Endothelial cell of umbilical vein (primary cell): ENCODE results near the gene PFKFB1. TPM values are rescaled to one million over a fixed set of nuclear protein-coding genes. Genes with fewer than 3 reads are reported as not detected.

Experiments used
- BruUV-seq: library from RNA; stranded (reverse); fragments of 400-500 nt; replicated peaks from 2 replicates; lab custom pipeline; 2021; lab: Mats Ljungman, UMichigan
- CTCF ChIA-PET: fragments of 300-600, 350-600 bp; sonication (Branson Sonifier 250); formaldehyde crosslinking; loops from one replicate; lab custom pipeline; 2021; ENCODE audit warnings: antibody characterized with exemption, inconsistent platforms; lab: Charles Lee
- POLR2A ChIA-PET: fragments of 300-600, 350-600 bp; sonication (Branson Sonifier 250); formaldehyde crosslinking; loops from one replicate; lab custom pipeline; 2021; ENCODE audit warnings: antibody characterized with exemption, inconsistent platforms; lab: Charles Lee
- DNase-seq: peaks from one replicate; pipeline ENCODE4 v3.0.0-alpha.2; 2011; ENCODE audit warnings: low read depth, low spot score
- FAIRE-seq: peaks from 2 replicates; lab custom pipeline; 2011; peaks lifted over from hg19 to GRCh38; lab: Jason Lieb, UNC
- H2AFZ ChIP-seq: 2 replicates; pipeline ENCODE4 v1.6.0; 2012; ENCODE audit warnings: low read depth, low read length, control low read depth, inconsistent platforms
- H3K27ac ChIP-seq: 2 replicates; pipeline ENCODE4 v1.5.1; 2011; ENCODE audit warnings: low read depth, mild to moderate bottlenecking, control low read depth, low read length, moderate library complexity; ENCODE audit not compliant: insufficient read depth
- H3K27me3 ChIP-seq, 2 experiments: 2 replicates each; pipeline versions ENCODE4 v1.6.0 to v1.6.1; 2011; ENCODE audit warnings: low read length in 2 of 2, mixed read lengths in 1 of 2; ENCODE audit not compliant: control insufficient read depth in 2 of 2, insufficient read depth in 2 of 2
- H3K36me3 ChIP-seq, 2 experiments: 2 replicates in 1 of 2; 3 replicates in 1 of 2; pipeline ENCODE4 v1.5.1; 2011; ENCODE audit warnings: low read length in 2 of 2, mild to moderate bottlenecking in 1 of 2, moderate library complexity in 1 of 2; ENCODE audit not compliant: control insufficient read depth in 2 of 2, insufficient read depth in 2 of 2; ENCODE audit errors: extremely low read depth in 1 of 2
- H3K4me1 ChIP-seq: 3 replicates; pipeline ENCODE4 v1.5.1; 2011; ENCODE audit warnings: mild to moderate bottlenecking, low read length; ENCODE audit not compliant: control insufficient read depth, insufficient read depth; ENCODE audit errors: extremely low read depth
- H3K4me2 ChIP-seq: 2 replicates; pipeline ENCODE4 v1.6.1; 2011; ENCODE audit warnings: low read length, control low read depth, mixed read lengths; ENCODE audit not compliant: insufficient read depth
- H3K4me3 ChIP-seq, 3 experiments: fragments of 200-600 bp in 1 of 3; sonication (generic), shearing (Covaris generic) in 1 of 3; replicated peaks in 1 of 3; 2 replicates each; pipeline ENCODE4 v1.5.1; 2011 to 2016; ENCODE audit warnings: control low read depth in 3 of 3, low read length in 3 of 3, mild to moderate bottlenecking in 2 of 3, inconsistent platforms in 1 of 3, low read depth in 1 of 3, moderate library complexity in 1 of 3; ENCODE audit not compliant: insufficient read depth in 1 of 3
- H3K79me2 ChIP-seq: 2 replicates; pipeline ENCODE4 v1.6.0; 2012; ENCODE audit warnings: low read length, inconsistent platforms; ENCODE audit not compliant: control insufficient read depth, insufficient read depth
- H3K9ac ChIP-seq: replicated peaks from 2 replicates; pipeline ENCODE3; 2011; ENCODE audit warnings: low read length, control low read depth; ENCODE audit not compliant: insufficient read depth; ENCODE audit errors: extremely low read depth
- H3K9me1 ChIP-seq: replicated peaks from 3 replicates; pipeline ENCODE4 v1.6.0; 2011; ENCODE audit warnings: mild to moderate bottlenecking, low read length; ENCODE audit not compliant: control insufficient read depth, insufficient read depth; ENCODE audit errors: extremely low read depth
- H3K9me3 ChIP-seq: replicated peaks from 2 replicates; pipeline ENCODE4 v1.5.1; 2012; ENCODE audit warnings: low read length, inconsistent platforms; ENCODE audit not compliant: control insufficient read depth, insufficient read depth
- H4K20me1 ChIP-seq: replicated peaks from 2 replicates; pipeline ENCODE3; 2011; ENCODE audit warnings: mild to moderate bottlenecking, low read length; ENCODE audit not compliant: control insufficient read depth, insufficient read depth; ENCODE audit errors: extremely low read depth
- FOS ChIP-seq: IDR thresholded peaks from 2 replicates; pipeline ENCODE4 v1.6.1; 2011; ENCODE audit warnings: mild to moderate bottlenecking, low read length, moderate library complexity, borderline replicate concordance; ENCODE audit not compliant: insufficient read depth
- JUN ChIP-seq: IDR thresholded peaks from 2 replicates; pipeline ENCODE4 v1.6.1; 2011; ENCODE audit warnings: borderline replicate concordance, low read depth; ENCODE audit not compliant: insufficient read length, insufficient read depth
- POLR2A ChIP-seq: IDR thresholded peaks from 2 replicates; pipeline ENCODE4 v1.6.1; 2012; ENCODE audit warnings: low read depth, mild to moderate bottlenecking, control low read depth, low read length
- dilution Hi-C: fragments of 300-500 bp; cut with MboI; formaldehyde crosslinking; loops from one replicate; pipeline ENCODE4 v1.15.0; 2019; ENCODE audit warnings: low sequenced_read_pairs; ENCODE audit not compliant: extremely low pct_ligation_motif_present
- intact Hi-C: fragments of 100-400 bp; cut with micrococcal nuclease; formaldehyde crosslinking; loops from one replicate; pipeline ENCODE4 v1.10.0; 2022
- polyA plus RNA-seq, 4 experiments: library from polyadenylated mRNA; depleted of rRNA in 3 of 4; stranded (reverse) in 3 of 4; unstranded in 1 of 4; fragments of >200 nt; gene quantifications; 2 replicates each; pipeline versions ENCODE4 v1.2.1 to v1.2.3, GENCODE V29; 2011 to 2012; ENCODE audit warnings: missing spikeins in 1 of 4
- total RNA-seq: library from RNA; stranded (reverse); gene quantifications from 2 replicates; pipeline ENCODE4 v1.2.3, GENCODE V29; 2021
- TF ChIP-seq, protein P1 (sequence below): IDR thresholded peaks from 2 replicates; pipeline ENCODE4 v1.6.1; 2011; ENCODE audit not compliant: insufficient read depth, insufficient read length
- TF ChIP-seq, protein P2 (sequence below), 2 donors: IDR thresholded peaks; 1 replicate in 1 of 2; 2 replicates in 1 of 2; pipeline ENCODE4 v1.5.1; 2011; ENCODE audit warnings: low read length in 2 of 2, mild to moderate bottlenecking in 2 of 2, moderate library complexity in 2 of 2, control low read depth in 1 of 2, inconsistent platforms in 1 of 2, low read depth in 1 of 2; ENCODE audit not compliant: insufficient read depth in 1 of 2; ENCODE audit errors: extremely low read depth in 1 of 2

Gene PFKFB1
- total and polyA plus RNA-seq, 2 donors (not counting 3 experiments of a cell fraction or from before 2014, with no cell fraction given): 0.18 to 0.20 TPM

DNA sequence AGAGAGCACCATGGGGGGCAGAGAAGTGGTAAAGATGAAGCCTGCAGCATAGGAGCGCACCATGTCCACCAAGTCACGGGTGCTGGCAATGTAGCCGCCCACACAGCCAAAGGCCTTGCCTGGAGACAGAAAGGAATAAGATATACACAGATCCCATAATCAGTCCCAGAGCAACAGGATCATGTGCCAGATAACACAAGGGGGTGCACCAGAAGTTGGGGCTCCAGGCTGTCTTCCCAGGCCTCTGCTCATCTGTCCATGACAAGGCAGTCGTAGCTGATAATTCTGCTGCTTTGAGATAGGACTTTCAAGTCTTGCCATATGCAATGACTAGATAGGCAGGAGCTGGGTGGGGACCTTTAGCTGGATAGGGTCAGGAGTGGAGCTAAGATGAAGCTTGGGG is 20.9 kb upstream of the PFKFB1 start:
- CTCF ChIA-PET: no interaction called here
- POLR2A ChIA-PET: no interaction called here
- no peaks in the 10 kb centered on the region for H3K27me3 ChIP-seq
- H3K79me2 ChIP-seq: no peaks in the 10 kb centered on the region
- DNase-seq: no peak
- no peak overlapping the region for H2AFZ ChIP-seq
- H3K4me3 ChIP-seq: no peak overlapping the region
- no peaks in the 10 kb centered on the region for H3K9me3 ChIP-seq
- FAIRE-seq: no peak
- no peak overlapping the region for H3K27ac ChIP-seq
- H3K9ac ChIP-seq: no peak overlapping the region
- H3K4me1 ChIP-seq: no peaks in the 10 kb centered on the region
- dilution Hi-C loops (no loop called here), intact Hi-C loops (no loop called here)
- H3K36me3 ChIP-seq: no peaks in the 10 kb centered on the region
- TF ChIP-seq FOS: no peak
- no peak for TF ChIP-seq JUN
- BruUV-seq: no TSS peak
- no peaks in the 10 kb centered on the region for H4K20me1 ChIP-seq
- no peaks in the 10 kb centered on the region for H3K9me1 ChIP-seq
- no peak overlapping the region for H3K4me2 ChIP-seq

DNA sequence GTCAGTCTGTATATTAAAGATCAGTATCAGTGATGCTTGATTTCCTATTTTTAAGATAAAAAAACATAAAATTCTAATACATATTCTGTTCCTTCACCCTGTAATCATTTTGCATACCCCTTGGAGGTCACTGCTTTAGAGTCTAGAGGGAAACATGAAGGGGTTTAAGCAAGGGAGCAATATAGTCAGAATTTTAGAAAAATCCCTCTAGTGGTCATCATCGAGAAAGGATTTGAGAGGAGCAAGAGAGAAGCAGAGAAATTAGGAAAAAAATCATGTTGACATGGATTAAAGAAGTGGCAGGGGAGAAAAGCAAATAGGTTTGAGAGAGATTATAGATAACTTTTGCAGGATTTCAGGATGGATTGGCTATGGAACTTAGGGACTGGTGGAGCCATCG is 17.3 kb upstream of the PFKFB1 start:
- no peak overlapping the region for H2AFZ ChIP-seq
- TF ChIP-seq POLR2A: no peak
- TF ChIP-seq, protein P1, sequence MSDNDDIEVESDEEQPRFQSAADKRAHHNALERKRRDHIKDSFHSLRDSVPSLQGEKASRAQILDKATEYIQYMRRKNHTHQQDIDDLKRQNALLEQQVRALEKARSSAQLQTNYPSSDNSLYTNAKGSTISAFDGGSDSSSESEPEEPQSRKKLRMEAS: no peak
- TF ChIP-seq, protein P2, sequence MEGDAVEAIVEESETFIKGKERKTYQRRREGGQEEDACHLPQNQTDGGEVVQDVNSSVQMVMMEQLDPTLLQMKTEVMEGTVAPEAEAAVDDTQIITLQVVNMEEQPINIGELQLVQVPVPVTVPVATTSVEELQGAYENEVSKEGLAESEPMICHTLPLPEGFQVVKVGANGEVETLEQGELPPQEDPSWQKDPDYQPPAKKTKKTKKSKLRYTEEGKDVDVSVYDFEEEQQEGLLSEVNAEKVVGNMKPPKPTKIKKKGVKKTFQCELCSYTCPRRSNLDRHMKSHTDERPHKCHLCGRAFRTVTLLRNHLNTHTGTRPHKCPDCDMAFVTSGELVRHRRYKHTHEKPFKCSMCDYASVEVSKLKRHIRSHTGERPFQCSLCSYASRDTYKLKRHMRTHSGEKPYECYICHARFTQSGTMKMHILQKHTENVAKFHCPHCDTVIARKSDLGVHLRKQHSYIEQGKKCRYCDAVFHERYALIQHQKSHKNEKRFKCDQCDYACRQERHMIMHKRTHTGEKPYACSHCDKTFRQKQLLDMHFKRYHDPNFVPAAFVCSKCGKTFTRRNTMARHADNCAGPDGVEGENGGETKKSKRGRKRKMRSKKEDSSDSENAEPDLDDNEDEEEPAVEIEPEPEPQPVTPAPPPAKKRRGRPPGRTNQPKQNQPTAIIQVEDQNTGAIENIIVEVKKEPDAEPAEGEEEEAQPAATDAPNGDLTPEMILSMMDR (IDR thresholded peaks at IDR 0.05; ENCODE audit: extremely low read depth in 1 of 2, insufficient read depth in 1 of 2, low read depth in 1 of 2, low read length in 2 of 2): peak in 1 of 2 donors; percentile 23
- no peak overlapping the region for H3K27ac ChIP-seq
- no peak for DNase-seq
- FAIRE-seq: peak; percentile 77
- no peak overlapping the region for H3K9ac ChIP-seq
- ChIA-PET POLR2A (no interaction called here), CTCF (interaction anchor here (0.9 to 3.5 kb wide), 2 partner anchors 11 to 120 kb away, joined by 4 to 11 read pairs; partner anchors contain the start of gene APEX2)
- peaks cover 18% of the 10 kb centered on the region for H3K4me1 ChIP-seq
- no peaks in the 10 kb centered on the region for H4K20me1 ChIP-seq
- no peaks in the 10 kb centered on the region for H3K9me3 ChIP-seq
- no TSS peak for BruUV-seq
- intact Hi-C loops (no loop called here), dilution Hi-C loops (no loop called here)
- no peak overlapping the region for H3K4me3 ChIP-seq
- H3K27me3 ChIP-seq: no peaks in the 10 kb centered on the region
- H3K79me2 ChIP-seq: no peaks in the 10 kb centered on the region
- no peak overlapping the region for H3K4me2 ChIP-seq
- no peaks in the 10 kb centered on the region for H3K9me1 ChIP-seq
- H3K36me3 ChIP-seq: peaks cover 0 to 6% of the 10 kb centered on the region in 2 experiments
